GM15510 (cell line): ENCODE measurements around the gene IL1RAPL1.

Experiments used
- POLR2A ChIP-seq: IDR thresholded peaks from 3 replicates; pipeline ENCODE4 v1.6.1; 2011; ENCODE audit warnings: borderline replicate concordance; ENCODE audit not compliant: insufficient read length; ENCODE audit errors: extremely low read depth

The IL1RAPL1 gene

DNA sequence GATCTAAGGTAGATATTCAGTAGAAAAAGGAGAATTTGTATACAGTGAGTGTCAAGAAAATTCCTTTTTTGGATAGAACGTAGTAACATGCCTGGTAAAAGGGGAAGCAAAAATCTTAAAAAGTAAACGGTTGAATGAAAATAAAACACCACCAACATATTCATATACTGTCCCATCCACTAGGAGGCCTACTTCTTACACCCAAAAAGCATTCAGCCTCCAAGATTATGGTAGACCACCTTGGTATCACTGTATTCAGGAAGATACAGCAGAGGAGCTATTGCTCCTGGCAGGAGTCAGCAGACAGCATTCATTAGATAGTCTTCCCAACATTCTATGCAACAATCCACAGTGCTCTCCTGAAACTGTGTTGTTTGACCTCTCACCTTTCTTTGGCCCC, 1353.5 kb downstream of the IL1RAPL1 start:
- TF ChIP-seq POLR2A = no peak

DNA sequence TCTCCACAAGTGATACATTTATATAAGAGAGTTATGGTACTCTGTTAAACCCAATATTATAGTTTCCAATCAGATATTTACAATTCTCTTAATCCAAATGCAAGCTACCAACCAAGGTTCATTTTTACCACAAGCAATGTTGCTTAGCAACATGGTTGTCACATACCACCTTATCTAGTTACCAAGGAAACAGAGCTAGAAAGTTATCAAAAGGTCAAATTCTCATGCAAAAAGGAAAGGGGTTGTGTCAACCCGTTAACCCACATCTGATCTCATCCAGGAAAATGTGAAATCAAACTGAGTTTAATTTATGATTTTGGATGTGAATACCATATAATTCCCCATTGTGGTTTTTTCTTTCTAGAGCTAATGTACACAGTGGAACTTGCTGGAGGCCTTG, 1354.0 kb downstream of the IL1RAPL1 start:
- TF ChIP-seq POLR2A = no peak

DNA sequence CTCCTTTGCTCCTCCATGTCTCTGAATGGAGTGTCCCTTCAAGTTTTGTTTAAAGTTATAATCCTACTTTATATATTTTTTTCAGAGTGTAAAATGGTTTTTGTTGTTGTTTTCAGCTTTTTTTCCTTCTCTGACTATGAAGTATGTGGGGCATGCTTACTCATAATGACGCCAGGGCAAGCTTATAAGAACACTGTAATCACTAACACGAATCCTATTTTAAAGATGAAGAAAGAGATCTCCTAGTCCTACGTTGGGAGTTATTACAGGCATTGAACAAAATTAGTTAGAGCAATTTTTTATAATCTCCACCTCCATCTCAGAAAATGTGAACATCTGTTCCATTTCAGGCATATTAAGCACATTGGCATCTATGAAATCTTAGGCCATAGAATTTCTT, 1360.0 kb downstream of the IL1RAPL1 start:
- no peak for TF ChIP-seq POLR2A

DNA sequence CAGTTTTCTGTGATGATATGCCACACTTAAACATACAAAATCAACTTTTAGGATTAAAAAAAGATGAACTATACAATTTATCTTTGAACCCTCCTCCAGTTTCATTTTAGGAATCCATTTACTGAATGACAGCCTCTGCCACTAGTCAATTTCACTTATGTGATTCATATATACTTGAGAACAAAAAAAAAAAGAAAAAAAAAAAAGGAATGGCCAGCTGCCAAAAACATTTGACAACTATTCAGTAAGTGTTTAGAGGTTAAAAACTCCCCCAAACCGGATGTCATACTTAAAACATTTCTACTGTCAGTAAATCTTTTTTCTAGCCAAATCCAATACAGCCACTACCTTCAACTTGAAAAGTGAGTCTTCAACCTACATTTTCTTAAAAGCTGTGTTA, 1361.4 kb downstream of the IL1RAPL1 start:
- no peak for TF ChIP-seq POLR2A

DNA sequence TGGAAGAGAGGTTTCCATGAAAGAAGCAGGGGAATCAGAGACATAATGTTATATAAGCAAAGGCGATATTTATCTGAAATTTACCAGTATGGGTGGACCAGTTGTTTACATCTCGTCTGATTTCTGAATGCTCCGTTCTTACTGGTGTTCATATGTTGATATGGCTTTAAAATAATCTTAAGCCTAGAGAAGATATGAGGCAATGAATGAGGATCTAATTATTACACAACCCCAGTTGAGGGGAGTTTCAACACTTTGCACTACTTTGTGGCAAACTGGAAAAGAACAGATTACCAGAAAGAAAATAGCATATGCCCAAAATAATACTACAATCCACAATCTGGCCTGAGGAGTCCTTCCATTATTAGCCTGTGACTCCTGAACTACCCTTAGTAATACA, 1364.8 kb downstream of the IL1RAPL1 start:
- TF ChIP-seq POLR2A = no peak

DNA sequence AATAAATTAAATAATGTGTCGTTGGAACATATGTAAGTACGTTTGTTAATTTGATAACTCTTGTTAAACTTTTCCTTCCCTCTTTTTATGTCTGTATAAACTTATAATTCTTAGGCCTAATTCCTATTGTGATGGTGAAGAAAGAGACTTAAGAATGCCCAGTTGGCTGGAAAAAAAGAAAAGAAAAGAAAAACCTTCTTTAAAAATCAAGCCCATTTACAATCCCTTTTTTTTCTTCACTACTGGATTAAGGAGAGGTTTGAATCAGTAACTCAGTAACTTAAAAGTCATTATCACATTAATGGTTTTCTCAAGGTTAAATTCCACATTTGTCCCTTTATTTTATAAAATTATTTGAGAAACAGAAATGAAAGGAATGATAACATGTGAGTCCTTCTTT, 1374.8 kb downstream of the IL1RAPL1 start:
- TF ChIP-seq POLR2A = no peak

DNA sequence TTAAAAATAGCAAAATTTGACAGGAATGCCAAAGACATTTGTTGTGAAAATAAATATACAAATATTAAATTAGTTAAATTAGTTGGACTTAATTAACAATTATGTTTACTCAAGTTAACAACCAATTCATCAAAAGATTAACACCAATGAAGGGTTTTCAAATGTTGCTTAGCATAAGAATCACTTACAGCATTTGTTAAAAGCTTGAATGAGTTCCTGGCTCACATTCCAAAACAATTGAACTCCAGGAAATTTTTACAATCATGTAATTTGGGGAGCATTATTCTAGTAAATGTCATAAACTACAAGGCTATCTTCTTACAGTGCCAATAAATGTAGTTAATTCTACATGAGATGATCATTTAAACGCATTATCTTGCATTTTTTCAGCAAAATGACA, 1378.4 kb downstream of the IL1RAPL1 start:
- TF ChIP-seq POLR2A = no peak

DNA sequence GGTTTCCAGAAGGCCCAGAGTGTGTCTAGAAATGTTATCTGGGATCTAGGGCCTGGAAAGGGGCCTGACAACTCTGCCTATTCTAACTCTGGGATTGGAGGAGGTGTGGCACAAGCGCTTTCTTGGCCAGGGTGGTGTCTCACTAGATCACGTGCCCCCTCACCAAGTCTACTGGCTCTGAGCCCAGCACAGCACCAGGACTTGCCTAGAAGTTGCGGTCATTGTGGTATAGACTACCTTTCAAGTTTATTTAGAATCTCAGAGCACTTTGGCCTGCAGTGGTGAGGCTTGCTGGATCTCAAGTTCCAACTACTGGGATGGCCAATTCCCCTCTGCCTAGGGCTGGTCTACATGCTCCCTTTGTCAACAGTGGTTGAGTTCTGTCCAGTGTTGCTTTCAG, 1404.8 kb downstream of the IL1RAPL1 start:
- TF ChIP-seq POLR2A = no peak

DNA sequence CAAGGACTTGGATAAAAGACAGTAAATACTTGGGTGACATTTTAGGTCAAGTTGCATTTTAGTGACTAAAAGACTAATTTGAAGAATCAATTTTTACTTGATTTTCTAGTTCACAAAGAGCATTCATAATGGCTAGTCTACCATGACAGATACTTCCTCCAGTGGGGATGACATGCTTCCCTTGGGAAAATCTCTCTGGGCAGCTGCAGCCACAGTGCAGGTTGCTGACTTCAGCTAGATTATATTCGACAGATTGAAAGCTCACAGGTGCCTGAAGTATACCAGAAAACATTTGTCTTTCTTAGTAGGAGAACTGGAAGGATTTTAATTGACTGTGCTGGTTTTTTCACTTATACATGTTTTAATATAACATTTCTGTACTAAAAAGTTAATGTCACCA, 1418.6 kb downstream of the IL1RAPL1 start:
- TF ChIP-seq POLR2A = no peak
